ENCODE measurements around the gene KANSL3. TPM values are rescaled to one million over a fixed set of nuclear protein-coding genes. Genes with fewer than 3 reads are reported as not detected.

KANSL3 gene
- total and polyA plus RNA-seq, 7 donors = 12.0 to 55.0 (median 35.4) TPM

DNA sequence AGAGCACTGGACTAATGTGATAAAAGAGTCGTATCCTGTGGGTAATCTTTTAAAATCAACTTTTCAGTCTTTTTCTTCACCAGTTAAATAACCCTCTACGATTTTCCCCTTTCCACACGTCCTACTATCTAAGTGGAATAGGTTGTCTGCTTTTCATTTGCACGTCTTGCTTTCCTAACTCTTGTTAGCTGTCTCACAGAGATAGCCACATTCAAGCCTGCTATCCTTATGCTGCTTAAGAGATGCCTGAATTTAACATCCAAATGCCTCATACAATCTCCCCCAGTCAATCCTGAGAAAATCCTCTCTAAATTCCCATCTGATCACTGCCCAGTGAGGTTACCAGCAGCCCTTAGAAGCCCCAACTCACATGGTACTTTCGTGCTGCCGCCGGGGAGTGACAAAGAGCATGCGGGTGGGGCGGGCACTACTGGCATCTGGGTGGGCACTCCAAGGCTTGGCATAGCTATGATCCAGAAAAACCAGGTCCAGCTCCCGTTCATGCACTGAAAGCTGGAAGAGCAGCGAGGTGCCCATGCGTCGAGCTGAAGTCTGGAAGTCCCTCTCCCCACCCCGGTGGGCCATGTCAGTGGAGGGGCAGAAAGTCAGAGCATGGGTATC is 1.5 kb downstream of the KANSL3 start:
- Histone ChIP-seq H3K4me1 (peaks cover 3 to 53% (median 37%) of the 10 kb centered on the region in 4 donors), H3K36me3 (peaks cover 0 to 20% (median 0%) of the 10 kb centered on the region in 4 donors), H3K27me3 (no peaks in the 10 kb centered on the region), H3K9me3 (no peaks in the 10 kb centered on the region), H3K4me3 (peak overlapping the region; percentile 65 to 76 (median 72)), H3K27ac (peak overlapping the region; percentile 92 to 98 (median 92))
- TF ChIP-seq POLR2AphosphoS5 (IDR thresholded peaks at IDR 0.05) (no peak), EP300 (IDR thresholded peaks at IDR 0.05) (no peak), POLR2A (IDR thresholded peaks at IDR 0.05) (no peak)
- TF ChIP-seq, protein P1, sequence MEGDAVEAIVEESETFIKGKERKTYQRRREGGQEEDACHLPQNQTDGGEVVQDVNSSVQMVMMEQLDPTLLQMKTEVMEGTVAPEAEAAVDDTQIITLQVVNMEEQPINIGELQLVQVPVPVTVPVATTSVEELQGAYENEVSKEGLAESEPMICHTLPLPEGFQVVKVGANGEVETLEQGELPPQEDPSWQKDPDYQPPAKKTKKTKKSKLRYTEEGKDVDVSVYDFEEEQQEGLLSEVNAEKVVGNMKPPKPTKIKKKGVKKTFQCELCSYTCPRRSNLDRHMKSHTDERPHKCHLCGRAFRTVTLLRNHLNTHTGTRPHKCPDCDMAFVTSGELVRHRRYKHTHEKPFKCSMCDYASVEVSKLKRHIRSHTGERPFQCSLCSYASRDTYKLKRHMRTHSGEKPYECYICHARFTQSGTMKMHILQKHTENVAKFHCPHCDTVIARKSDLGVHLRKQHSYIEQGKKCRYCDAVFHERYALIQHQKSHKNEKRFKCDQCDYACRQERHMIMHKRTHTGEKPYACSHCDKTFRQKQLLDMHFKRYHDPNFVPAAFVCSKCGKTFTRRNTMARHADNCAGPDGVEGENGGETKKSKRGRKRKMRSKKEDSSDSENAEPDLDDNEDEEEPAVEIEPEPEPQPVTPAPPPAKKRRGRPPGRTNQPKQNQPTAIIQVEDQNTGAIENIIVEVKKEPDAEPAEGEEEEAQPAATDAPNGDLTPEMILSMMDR (IDR thresholded peaks at IDR 0.05) = no peak
- 19 to 62% methylated on average over 14 of the region's 14 CpGs for WGBS, 2 donors
- DNase-seq = no peak
- intact Hi-C loops (cut with DNase I) = loop anchor here (5.0 to 10.0 kb wide), 3 partner anchors 99 to 326 kb away; partner anchors contain the start of genes ARID5A and CNNM3

DNA sequence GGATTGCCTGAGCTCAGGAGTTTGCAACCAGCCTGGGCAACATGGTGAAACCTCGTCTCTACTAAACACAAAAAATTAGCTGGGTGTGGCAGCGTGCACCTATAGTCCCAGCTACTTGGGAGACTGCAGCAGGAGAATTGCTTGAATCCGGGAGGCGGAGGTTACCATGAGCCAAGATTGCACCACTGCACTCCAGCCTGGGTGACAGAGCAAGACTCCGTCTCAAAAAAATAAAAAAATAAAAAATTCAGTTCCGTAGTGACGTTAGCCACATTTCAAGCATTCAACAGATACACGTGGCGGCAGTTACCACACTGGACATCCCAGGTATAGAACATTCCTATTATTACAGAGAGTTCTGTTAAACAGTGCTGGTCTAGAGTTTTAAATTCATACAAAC is 4.5 kb downstream of the KANSL3 start:
- Histone ChIP-seq H3K27me3 (no peaks in the 10 kb centered on the region), H3K4me1 (peaks cover 3 to 59% (median 36%) of the 10 kb centered on the region in 4 donors), H3K9me3 (no peaks in the 10 kb centered on the region), H3K36me3 (peaks cover 8 to 50% (median 23%) of the 10 kb centered on the region in 4 donors), H3K4me3 (no peak overlapping the region), H3K27ac (no peak overlapping the region)
- 92 to 94% methylated on average over 9 of the region's 9 CpGs for WGBS, 2 donors
- no peak for DNase-seq
- intact Hi-C loops (cut with DNase I) = loop anchor here (10.0 kb wide), 1 partner anchor 181 kb away; the partner anchor contains the start of gene CNNM3
- TF ChIP-seq POLR2A (IDR thresholded peaks at IDR 0.05) (no peak), POLR2AphosphoS5 (IDR thresholded peaks at IDR 0.05) (no peak), EP300 (IDR thresholded peaks at IDR 0.05) (no peak)
- TF ChIP-seq, protein P1 (IDR thresholded peaks at IDR 0.05) = no peak

DNA sequence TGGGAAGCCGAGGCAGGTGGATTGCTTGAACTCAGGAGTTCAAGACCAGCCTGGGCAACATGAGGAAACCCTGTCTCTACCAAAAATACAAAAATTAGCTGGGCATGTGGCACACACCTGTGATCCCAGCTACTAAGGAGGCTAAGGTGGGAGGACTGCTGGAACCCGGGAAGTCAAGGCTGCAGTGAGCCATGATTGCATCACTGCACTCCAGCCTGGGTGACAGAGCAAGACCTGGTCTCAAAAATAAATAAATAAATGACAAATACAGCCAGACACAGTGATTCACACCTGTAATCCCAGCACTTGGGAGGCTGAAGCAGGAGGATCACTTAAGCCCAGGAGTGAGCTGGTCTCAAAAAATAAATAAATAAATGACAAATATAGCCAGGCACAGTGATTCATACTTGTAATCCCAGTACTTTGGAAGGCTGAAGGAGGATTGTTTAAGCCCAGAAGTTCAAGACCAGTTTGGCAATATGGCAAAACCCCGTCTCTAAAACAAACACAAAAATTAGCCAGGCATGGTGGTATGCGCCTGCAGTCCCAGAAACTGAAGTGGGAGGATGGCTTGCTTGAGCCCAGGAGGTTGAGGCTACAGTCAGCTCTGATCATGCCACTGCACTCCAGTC is 6.2 kb downstream of the KANSL3 start:
- Histone ChIP-seq H3K36me3 (peaks cover 15 to 65% (median 31%) of the 10 kb centered on the region in 4 donors), H3K4me1 (peaks cover 0 to 59% (median 34%) of the 10 kb centered on the region in 4 donors), H3K27ac (no peak overlapping the region)

DNA sequence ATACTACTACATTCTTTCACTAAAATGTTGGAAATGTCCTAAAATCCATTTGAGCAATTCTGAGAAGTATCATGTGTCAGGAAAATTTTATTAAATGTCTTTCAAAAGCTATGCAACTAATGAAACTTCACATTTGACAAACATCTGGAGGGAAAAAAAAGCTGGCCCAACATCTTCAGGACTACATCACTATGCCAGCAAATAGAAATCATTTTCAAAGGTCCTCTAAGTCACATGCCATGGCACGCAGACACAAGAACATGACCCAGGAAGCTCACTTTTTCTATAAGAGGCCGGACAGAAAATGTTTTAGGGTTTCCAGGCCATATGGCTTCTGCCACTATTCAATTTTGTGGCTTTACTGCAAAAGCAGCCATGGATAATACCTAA is 11.6 kb downstream of the KANSL3 start:
- H3K9me3 ChIP-seq = no peaks in the 10 kb centered on the region
- TF ChIP-seq, protein P1 (IDR thresholded peaks at IDR 0.05) = no peak
- TF ChIP-seq POLR2A (IDR thresholded peaks at IDR 0.05) (no peak), POLR2AphosphoS5 (IDR thresholded peaks at IDR 0.05) (no peak), EP300 (IDR thresholded peaks at IDR 0.05) (no peak)
- H3K4me1 ChIP-seq = peaks cover 0 to 33% (median 21%) of the 10 kb centered on the region in 4 donors

More for the DNA sequence above, 6.2 kb downstream of the KANSL3 start:
- Histone ChIP-seq H3K4me3 (no peak overlapping the region), H3K27me3 (no peaks in the 10 kb centered on the region), H3K9me3 (no peaks in the 10 kb centered on the region)
- TF ChIP-seq POLR2AphosphoS5 (IDR thresholded peaks at IDR 0.05) = no peak
- TF ChIP-seq POLR2A (IDR thresholded peaks at IDR 0.05) = no peak
- TF ChIP-seq, protein P1 (IDR thresholded peaks at IDR 0.05) = no peak
- no peak for TF ChIP-seq EP300 (IDR thresholded peaks at IDR 0.05)
- no peak for DNase-seq
- WGBS, 2 donors = 82 to 83% methylated on average over 4 of the region's 4 CpGs
- intact Hi-C loops (cut with DNase I) = loop anchor here (10.0 kb wide), 1 partner anchor 183 kb away; the partner anchor contains the start of gene CNNM3

More for the DNA sequence above, 11.6 kb downstream of the KANSL3 start:
- H3K27me3 ChIP-seq = no peaks in the 10 kb centered on the region
- intact Hi-C loops (cut with DNase I) = no loop called here
- H3K27ac ChIP-seq = peak overlapping the region; percentile 25 to 56 (median 50)
- DNase-seq = no peak
- H3K4me3 ChIP-seq = no peak overlapping the region
- peaks cover 15 to 53% (median 31%) of the 10 kb centered on the region in 4 donors for H3K36me3 ChIP-seq
- 71 to 78% methylated on average over 2 of the region's 2 CpGs for WGBS, 2 donors
